ENCODE data around the gene MYRIP. TPM values are rescaled to one million over a fixed set of nuclear protein-coding genes. Genes with fewer than 3 reads are reported as not detected.
"Not testable (repeated sequence)": the region's sequence is repeated elsewhere in the genome, so short reads cannot be mapped to it uniquely, and the experiment has no call there.

The MYRIP gene
- total RNA-seq, 4 donors from 2014 or later = 1.6 to 7.1 (median 3.6) TPM

DNA sequence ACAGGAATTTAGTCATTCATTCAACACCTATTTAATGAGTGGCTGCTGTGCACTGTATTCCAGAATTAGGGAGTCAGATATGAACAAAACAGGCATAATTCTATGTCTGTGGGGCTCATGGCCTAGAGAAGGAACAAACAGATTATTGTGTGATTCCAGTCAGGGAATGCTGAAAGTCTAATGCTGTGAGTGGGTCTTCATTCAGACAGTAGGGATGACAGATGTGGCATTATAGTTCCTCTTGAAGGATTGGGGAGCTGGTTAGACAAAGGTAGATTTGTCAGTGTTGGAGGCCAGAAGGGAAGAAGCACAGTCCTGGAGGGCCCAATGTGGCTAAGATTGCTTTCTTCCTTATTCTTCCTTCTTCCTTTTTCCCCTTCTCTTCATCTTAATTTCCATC is 273.7 kb downstream of the MYRIP start:
- intact Hi-C loops (cut with DNase I) = no loop called here
- no peak overlapping the region for H3K27ac ChIP-seq
- TF ChIP-seq CTCF (IDR thresholded peaks at IDR 0.05) (no peak), POLR2A (IDR thresholded peaks at IDR 0.05) (no peak)
- no peaks in the 10 kb centered on the region for H3K27me3 ChIP-seq
- no peak for DNase-seq
- no peaks in the 10 kb centered on the region for H3K36me3 ChIP-seq
- H3K4me3 ChIP-seq (replicated peaks in 1 of 3) = no peak overlapping the region
- no peaks in the 10 kb centered on the region for H3K9me3 ChIP-seq
- peaks cover 13 to 21% of the 10 kb centered on the region in 2 donors for H3K4me1 ChIP-seq

DNA sequence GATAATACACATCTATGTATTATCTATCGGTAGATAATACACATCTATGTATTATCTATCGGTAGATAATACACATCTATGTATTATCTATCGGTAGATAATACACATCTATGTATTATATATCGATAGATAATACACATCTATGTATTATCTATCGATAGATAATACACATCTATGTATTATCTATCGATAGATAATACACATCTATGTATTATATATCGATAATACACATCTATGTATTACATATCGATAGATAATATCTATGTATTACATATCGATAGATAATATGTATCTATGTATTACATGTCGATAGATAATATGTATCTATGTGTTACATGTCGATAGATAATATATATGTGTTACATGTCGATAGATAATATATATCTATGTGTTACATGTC is 275.0 kb downstream of the MYRIP start:
- H3K9me3 ChIP-seq; H3K4me3 ChIP-seq (replicated peaks in 1 of 3); DNase-seq; H3K27ac ChIP-seq; intact Hi-C loops (cut with DNase I); H3K27me3 ChIP-seq; H3K36me3 ChIP-seq: not testable (repeated sequence)
- WGBS, 2 donors = 93 to 97% methylated on average over 9 to 12 of the region's 12 CpGs
- H3K4me1 ChIP-seq = peaks cover 12 to 13% of the 10 kb centered on the region in 2 donors

GRCh38 chr3:40086890-40087883 is 277.8 kb downstream of the MYRIP start:
- H3K27ac ChIP-seq = no peak overlapping the region
- 74% methylated on average over 7 of the region's 7 CpGs for WGBS, 2 donors
- no peaks in the 10 kb centered on the region for H3K36me3 ChIP-seq
- H3K4me1 ChIP-seq = peaks cover 12 to 13% of the 10 kb centered on the region in 2 donors
- no peaks in the 10 kb centered on the region for H3K27me3 ChIP-seq
- no peak overlapping the region for H3K4me3 ChIP-seq (replicated peaks in 1 of 3)
- intact Hi-C loops (cut with DNase I) = no loop called here
- H3K9me3 ChIP-seq = peaks cover 5% of the 10 kb centered on the region
- DNase-seq = no peak
- no peak for TF ChIP-seq POLR2A (IDR thresholded peaks at IDR 0.05)
- TF ChIP-seq CTCF (IDR thresholded peaks at IDR 0.05) = no peak

- 96 to 98% methylated on average over 3 of the region's 3 CpGs for WGBS, 2 donors
- intact Hi-C loops (cut with DNase I) = no loop called here
- no peak for DNase-seq
- no peak overlapping the region for H3K4me3 ChIP-seq (replicated peaks in 1 of 3)
- H3K27me3 ChIP-seq = no peaks in the 10 kb centered on the region
- TF ChIP-seq CTCF (IDR thresholded peaks at IDR 0.05) (no peak), POLR2A (IDR thresholded peaks at IDR 0.05) (no peak)
- H3K36me3 ChIP-seq = no peaks in the 10 kb centered on the region
- peaks cover 12 to 13% of the 10 kb centered on the region in 2 donors for H3K4me1 ChIP-seq
- no peak overlapping the region for H3K27ac ChIP-seq
- H3K9me3 ChIP-seq = peaks cover 5% of the 10 kb centered on the region
Measured at GRCh38 chr3:40088527-40089170, 279.2 kb downstream of the MYRIP start.

DNA sequence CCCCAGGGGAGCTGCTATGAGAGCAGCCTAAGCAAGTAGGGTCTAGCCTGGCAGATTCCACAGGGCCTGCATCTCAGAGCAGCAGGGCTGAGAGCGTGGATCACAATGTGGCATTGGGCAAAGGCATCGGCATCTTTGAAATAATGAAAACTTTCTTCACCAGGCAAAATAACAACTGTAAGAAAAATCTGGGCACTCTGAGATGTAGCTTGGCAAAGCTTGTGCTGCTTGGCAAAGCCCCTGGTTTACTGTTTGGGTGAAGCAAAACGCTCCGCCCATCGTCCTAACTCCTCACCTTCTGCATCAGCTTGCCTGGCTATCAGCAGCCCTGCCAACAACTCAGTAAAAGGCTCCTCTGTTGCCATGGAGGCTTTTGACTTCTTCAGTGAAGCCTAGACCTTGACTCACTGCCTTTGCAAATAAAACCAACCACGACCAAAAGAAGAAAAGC is 287.3 kb downstream of the MYRIP start:
- Histone ChIP-seq H3K36me3 (no peaks in the 10 kb centered on the region), H3K9me3 (no peaks in the 10 kb centered on the region), H3K27me3 (no peaks in the 10 kb centered on the region), H3K27ac (no peak overlapping the region), H3K4me1 (peaks cover 5 to 7% of the 10 kb centered on the region in 2 donors), H3K4me3 (replicated peaks in 1 of 3) (no peak overlapping the region)
- TF ChIP-seq CTCF (IDR thresholded peaks at IDR 0.05) = no peak
- no peak for TF ChIP-seq POLR2A (IDR thresholded peaks at IDR 0.05)
- WGBS, 2 donors = 41 to 48% methylated on average over 6 of the region's 6 CpGs
- DNase-seq = peak; percentile 79 to 90
- intact Hi-C loops (cut with DNase I) = no loop called here

Data from thyroid gland (tissue), 4 donors.